ENCODE data around the gene CTNNB1. TPM values are rescaled to one million over a fixed set of nuclear protein-coding genes. Genes with fewer than 3 reads are reported as not detected.

Gene CTNNB1
- total RNA-seq, 1 donor from 2014 or later, result 366 TPM

- TF ChIP-seq, protein P1, sequence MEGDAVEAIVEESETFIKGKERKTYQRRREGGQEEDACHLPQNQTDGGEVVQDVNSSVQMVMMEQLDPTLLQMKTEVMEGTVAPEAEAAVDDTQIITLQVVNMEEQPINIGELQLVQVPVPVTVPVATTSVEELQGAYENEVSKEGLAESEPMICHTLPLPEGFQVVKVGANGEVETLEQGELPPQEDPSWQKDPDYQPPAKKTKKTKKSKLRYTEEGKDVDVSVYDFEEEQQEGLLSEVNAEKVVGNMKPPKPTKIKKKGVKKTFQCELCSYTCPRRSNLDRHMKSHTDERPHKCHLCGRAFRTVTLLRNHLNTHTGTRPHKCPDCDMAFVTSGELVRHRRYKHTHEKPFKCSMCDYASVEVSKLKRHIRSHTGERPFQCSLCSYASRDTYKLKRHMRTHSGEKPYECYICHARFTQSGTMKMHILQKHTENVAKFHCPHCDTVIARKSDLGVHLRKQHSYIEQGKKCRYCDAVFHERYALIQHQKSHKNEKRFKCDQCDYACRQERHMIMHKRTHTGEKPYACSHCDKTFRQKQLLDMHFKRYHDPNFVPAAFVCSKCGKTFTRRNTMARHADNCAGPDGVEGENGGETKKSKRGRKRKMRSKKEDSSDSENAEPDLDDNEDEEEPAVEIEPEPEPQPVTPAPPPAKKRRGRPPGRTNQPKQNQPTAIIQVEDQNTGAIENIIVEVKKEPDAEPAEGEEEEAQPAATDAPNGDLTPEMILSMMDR (conservative IDR thresholded peaks at IDR 0.05; ENCODE audit: low read depth, low read length), result no peak
- DNase-seq (ENCODE audit: low read depth), result no peak
- no peak overlapping the region for H3K4me3 ChIP-seq (ENCODE audit: low read depth, low read length)
Observed at GRCh38 chr3:41190509-41191284, 8.6 kb upstream of the CTNNB1 start.

GRCh38 chr3:41192885-41193284, 6.4 kb upstream of the CTNNB1 start:
- no peak for DNase-seq (ENCODE audit: low read depth)
- H3K4me3 ChIP-seq (ENCODE audit: low read depth, low read length), result no peak overlapping the region
- TF ChIP-seq, protein P1 (conservative IDR thresholded peaks at IDR 0.05; ENCODE audit: low read depth, low read length), result no peak

DNA sequence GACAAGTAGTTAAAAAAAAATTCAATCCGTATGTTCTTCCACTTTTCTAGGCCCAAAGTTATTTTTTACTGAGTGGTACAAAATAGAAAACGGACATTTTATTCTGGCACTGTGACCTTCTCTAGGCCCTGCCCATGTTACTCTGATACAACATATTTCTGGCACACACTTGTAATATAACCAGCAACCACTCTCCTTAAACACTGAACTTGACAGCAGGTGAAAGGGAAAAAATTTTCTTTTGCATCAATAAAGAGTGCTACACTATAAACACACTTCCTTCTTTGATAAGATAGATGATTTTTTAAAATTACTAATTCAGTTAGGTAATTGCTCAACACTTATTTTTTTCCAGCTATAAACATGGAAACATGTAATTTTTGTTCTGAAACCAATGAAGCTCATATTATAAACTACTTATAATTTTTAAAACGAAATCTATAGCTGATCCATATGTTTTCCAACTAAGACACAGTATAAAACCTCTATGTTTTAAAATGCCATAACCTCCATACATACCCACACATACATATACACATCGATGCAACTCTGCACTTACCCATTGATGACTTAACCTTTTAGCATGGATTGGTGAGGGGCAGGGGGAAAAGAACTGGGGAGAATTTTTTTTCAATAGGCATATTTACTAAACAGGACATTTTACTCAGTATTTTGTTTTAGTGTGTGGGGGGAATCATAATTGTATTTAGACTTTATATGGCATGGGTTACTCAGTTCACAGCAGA, 5.3 kb upstream of the CTNNB1 start:
- TF ChIP-seq, protein P1 (conservative IDR thresholded peaks at IDR 0.05; ENCODE audit: low read depth, low read length), result no peak
- no peak for DNase-seq (ENCODE audit: low read depth)
- no peak overlapping the region for H3K4me3 ChIP-seq (ENCODE audit: low read depth, low read length)

DNA sequence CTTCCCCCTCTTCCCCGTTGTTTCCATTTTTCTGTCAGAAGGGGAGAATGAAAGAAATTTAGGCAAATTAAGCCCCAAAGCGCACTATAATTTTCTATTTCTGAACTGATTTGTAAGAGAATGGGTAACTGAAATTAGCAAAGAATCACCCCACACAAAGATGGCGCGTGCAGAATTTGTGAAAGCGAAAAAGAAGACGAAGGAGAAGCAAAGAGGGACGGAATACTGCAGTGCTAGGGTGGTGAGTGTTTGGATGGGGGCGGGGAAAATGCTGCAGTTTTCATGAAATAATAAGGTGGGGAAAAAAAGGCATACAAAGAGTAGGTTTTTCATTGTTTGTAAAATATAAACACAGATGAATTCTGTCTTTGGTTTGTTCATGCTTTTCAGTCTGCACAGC, 4.6 kb upstream of the CTNNB1 start:
- DNase-seq (ENCODE audit: low read depth), result no peak
- H3K4me3 ChIP-seq (ENCODE audit: low read depth, low read length), result no peak overlapping the region
- TF ChIP-seq, protein P1 (conservative IDR thresholded peaks at IDR 0.05; ENCODE audit: low read depth, low read length), result no peak

GRCh38 chr3:41195946-41196345, 3.4 kb upstream of the CTNNB1 start:
- no peak for DNase-seq (ENCODE audit: low read depth)
- no peak overlapping the region for H3K4me3 ChIP-seq (ENCODE audit: low read depth, low read length)
- TF ChIP-seq, protein P1 (conservative IDR thresholded peaks at IDR 0.05; ENCODE audit: low read depth, low read length), result no peak

GRCh38 chr3:41196499-41197410, 2.5 kb upstream of the CTNNB1 start:
- no peak overlapping the region for H3K4me3 ChIP-seq (ENCODE audit: low read depth, low read length)
- no peak for DNase-seq (ENCODE audit: low read depth)
- TF ChIP-seq, protein P1 (conservative IDR thresholded peaks at IDR 0.05; ENCODE audit: low read depth, low read length), result no peak

Measured in epithelial cell of proximal tubule (primary cell).